Measurements from ENCODE around the gene RPL34.

DNA sequence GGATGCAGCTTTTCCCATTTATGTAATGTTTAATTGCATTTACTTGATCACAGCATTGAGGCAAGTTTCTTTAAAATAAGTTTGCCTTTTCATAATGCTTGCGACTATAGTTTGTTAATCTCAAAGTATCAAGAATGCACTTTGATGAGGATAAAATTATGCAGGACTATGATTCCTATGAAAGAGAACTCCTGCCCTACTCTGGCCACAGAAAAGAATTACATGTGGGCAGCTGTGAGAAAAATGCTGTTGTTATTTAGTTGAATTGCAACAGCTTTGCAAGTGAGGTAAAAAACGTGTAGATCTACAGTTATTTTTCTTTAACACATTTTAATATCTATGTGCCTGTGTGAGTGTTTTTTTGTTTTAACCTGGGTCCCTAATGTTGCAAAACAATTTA is 17.5 kb downstream of the RPL34 start:
- TF ChIP-seq, protein P1, sequence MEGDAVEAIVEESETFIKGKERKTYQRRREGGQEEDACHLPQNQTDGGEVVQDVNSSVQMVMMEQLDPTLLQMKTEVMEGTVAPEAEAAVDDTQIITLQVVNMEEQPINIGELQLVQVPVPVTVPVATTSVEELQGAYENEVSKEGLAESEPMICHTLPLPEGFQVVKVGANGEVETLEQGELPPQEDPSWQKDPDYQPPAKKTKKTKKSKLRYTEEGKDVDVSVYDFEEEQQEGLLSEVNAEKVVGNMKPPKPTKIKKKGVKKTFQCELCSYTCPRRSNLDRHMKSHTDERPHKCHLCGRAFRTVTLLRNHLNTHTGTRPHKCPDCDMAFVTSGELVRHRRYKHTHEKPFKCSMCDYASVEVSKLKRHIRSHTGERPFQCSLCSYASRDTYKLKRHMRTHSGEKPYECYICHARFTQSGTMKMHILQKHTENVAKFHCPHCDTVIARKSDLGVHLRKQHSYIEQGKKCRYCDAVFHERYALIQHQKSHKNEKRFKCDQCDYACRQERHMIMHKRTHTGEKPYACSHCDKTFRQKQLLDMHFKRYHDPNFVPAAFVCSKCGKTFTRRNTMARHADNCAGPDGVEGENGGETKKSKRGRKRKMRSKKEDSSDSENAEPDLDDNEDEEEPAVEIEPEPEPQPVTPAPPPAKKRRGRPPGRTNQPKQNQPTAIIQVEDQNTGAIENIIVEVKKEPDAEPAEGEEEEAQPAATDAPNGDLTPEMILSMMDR (conservative IDR thresholded peaks at IDR 0.05; ENCODE audit: low read depth, low read length), result peak; percentile 17; the same call in 1 of the 2 replicates
- TF ChIP-seq EZH2 (IDR thresholded peaks at IDR 0.05; ENCODE audit: low read length, unreplicated experiment), result no peak
